ENCODE measurements around the gene ZNF804B. TPM values are rescaled to one million over a fixed set of nuclear protein-coding genes. Genes with fewer than 3 reads are reported as not detected.

ZNF804B gene
- total RNA-seq, 2 experiments from 2014 or later, result not detected

DNA sequence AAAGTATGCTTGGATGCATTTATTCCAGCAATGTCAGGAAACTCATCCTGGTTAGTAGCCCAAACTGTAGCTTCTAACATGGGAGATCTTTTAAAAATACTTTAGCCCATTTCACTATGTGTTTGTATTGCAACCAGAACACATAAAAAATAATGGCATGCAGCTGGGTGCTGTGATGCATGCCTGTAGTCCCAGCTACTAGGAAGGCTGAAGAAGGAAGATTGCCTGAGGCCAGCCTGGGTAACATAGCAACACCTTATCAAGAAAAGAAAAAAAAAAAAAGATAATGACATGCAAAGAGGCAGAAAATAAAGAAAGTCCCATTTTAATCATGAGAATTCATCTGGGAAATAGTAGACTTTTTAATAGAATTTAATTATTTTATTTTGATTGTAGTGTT is 553.1 kb downstream of the ZNF804B start:
- DNase-seq (ENCODE audit: low spot score), result no peak
- Histone ChIP-seq H3K9me3 (ENCODE audit: low read length) (no peaks in the 10 kb centered on the region), H4K20me1 (ENCODE audit: insufficient read depth, low read length) (no peaks in the 10 kb centered on the region), H3K4me1 (ENCODE audit: insufficient read depth, low read length, poor library complexity, severe bottlenecking) (no peaks in the 10 kb centered on the region), H3K4me2 (ENCODE audit: low read length) (no peak overlapping the region), H3K36me3 (ENCODE audit: insufficient read depth, low read length) (no peaks in the 10 kb centered on the region), H3K79me2 (ENCODE audit: insufficient read depth, low read depth, low read length) (no peaks in the 10 kb centered on the region), H3K27ac (ENCODE audit: low read depth, low read length, poor library complexity, severe bottlenecking) (no peak overlapping the region), H3K9me2 (ENCODE audit: insufficient read depth, low read length) (no peaks in the 10 kb centered on the region), H3K4me3 (ENCODE audit: low read depth, low read length, poor library complexity, severe bottlenecking) (no peak overlapping the region), H2AFZ (ENCODE audit: low read length) (no peak overlapping the region)
- ChIA-PET POLR2A (interaction anchor here (0.6 to 0.9 kb wide), 2 partner anchors 20 to 1217 kb away, joined by 3 to 5 read pairs; no protein-coding TSS in a partner anchor), CTCF (ENCODE audit: unreplicated experiment) (no interaction called here)
- no peak for TF ChIP-seq EZH2phosphoT487 (IDR thresholded peaks at IDR 0.05; ENCODE audit: borderline replicate concordance, low read depth, low read length)
- TF ChIP-seq, protein P1, sequence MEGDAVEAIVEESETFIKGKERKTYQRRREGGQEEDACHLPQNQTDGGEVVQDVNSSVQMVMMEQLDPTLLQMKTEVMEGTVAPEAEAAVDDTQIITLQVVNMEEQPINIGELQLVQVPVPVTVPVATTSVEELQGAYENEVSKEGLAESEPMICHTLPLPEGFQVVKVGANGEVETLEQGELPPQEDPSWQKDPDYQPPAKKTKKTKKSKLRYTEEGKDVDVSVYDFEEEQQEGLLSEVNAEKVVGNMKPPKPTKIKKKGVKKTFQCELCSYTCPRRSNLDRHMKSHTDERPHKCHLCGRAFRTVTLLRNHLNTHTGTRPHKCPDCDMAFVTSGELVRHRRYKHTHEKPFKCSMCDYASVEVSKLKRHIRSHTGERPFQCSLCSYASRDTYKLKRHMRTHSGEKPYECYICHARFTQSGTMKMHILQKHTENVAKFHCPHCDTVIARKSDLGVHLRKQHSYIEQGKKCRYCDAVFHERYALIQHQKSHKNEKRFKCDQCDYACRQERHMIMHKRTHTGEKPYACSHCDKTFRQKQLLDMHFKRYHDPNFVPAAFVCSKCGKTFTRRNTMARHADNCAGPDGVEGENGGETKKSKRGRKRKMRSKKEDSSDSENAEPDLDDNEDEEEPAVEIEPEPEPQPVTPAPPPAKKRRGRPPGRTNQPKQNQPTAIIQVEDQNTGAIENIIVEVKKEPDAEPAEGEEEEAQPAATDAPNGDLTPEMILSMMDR (conservative IDR thresholded peaks at IDR 0.05; ENCODE audit: low read length), result no peak
- intact Hi-C loops (cut with micrococcal nuclease; ENCODE audit: unreplicated experiment), result no loop called here
- BruUV-seq (replicated peaks), result no TSS peak

DNA sequence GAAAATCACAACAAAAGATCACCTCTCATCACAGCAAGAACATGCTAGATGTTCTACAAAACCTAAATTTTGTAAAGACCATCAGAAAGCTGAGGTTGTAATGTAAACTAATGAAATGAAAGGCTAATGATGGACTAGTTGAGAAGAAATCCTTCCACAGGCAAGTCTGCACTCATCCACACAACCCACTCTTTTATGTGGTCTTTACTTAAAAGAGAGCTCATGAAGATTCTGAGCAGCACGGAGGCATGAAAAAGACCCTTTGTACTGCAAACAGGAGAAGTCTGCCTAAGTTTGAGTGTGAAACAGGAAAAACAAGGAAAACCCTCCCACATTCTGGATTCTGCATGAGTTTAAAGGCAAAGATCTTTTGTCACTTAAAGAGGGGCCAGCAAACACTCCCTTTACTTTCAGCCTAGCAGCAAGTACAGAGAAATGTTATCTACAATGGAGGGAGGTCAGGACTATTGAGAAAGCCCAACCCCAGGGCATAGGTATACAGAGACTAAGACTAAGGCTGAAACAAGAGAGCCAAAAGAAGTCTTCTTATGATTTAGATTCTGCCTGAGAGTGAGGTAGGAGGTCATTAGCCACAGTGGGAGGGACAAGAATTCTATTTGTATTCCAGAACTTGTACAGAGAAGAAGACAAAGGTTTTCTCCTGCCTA is 557.2 kb downstream of the ZNF804B start:
- Histone ChIP-seq H3K4me1 (ENCODE audit: insufficient read depth, low read length, poor library complexity, severe bottlenecking) (no peaks in the 10 kb centered on the region), H4K20me1 (ENCODE audit: insufficient read depth, low read length) (no peaks in the 10 kb centered on the region), H2AFZ (ENCODE audit: low read length) (no peak overlapping the region), H3K79me2 (ENCODE audit: insufficient read depth, low read depth, low read length) (no peaks in the 10 kb centered on the region), H3K4me3 (ENCODE audit: low read depth, low read length, poor library complexity, severe bottlenecking) (no peak overlapping the region), H3K9me3 (ENCODE audit: low read length) (no peaks in the 10 kb centered on the region), H3K36me3 (ENCODE audit: insufficient read depth, low read length) (no peaks in the 10 kb centered on the region), H3K27ac (ENCODE audit: low read depth, low read length, poor library complexity, severe bottlenecking) (no peak overlapping the region), H3K4me2 (ENCODE audit: low read length) (no peak overlapping the region), H3K9me2 (ENCODE audit: insufficient read depth, low read length) (no peaks in the 10 kb centered on the region)
- intact Hi-C loops (cut with micrococcal nuclease; ENCODE audit: unreplicated experiment), result no loop called here
- TF ChIP-seq, protein P1 (conservative IDR thresholded peaks at IDR 0.05; ENCODE audit: low read length), result no peak
- no peak for TF ChIP-seq EZH2phosphoT487 (IDR thresholded peaks at IDR 0.05; ENCODE audit: borderline replicate concordance, low read depth, low read length)
- ChIA-PET POLR2A (no interaction called here), CTCF (ENCODE audit: unreplicated experiment) (no interaction called here)
- no peak for DNase-seq (ENCODE audit: low spot score)
- BruUV-seq (replicated peaks), result no TSS peak

DNA sequence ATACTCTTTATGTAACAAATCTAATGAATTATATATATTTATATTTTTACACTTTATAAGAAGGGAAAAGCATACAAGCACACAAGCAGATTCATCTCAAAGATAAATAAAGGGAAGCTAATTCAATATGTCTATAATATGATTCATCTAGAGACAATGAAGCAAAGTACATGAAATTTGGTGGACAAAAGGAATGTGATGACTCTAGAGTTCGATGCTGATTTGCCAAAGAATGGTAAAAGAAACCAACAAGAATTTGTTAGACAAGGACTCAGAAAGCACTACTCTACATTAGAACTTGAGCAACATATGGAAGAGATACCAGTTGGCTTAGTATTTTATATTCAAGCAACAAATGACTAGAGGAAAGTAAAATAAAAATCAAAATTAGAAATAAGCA is 572.5 kb downstream of the ZNF804B start:
- H3K4me3 ChIP-seq (ENCODE audit: low read depth, low read length, poor library complexity, severe bottlenecking), result no peak overlapping the region
- no peak for DNase-seq (ENCODE audit: low spot score)
- H2AFZ ChIP-seq (ENCODE audit: low read length), result no peak overlapping the region
- ChIA-PET CTCF (ENCODE audit: unreplicated experiment) (no interaction called here), POLR2A (no interaction called here)
- H3K27ac ChIP-seq (ENCODE audit: low read depth, low read length, poor library complexity, severe bottlenecking), result no peak overlapping the region
- H3K4me1 ChIP-seq (ENCODE audit: insufficient read depth, low read length, poor library complexity, severe bottlenecking), result no peaks in the 10 kb centered on the region
- no peaks in the 10 kb centered on the region for H3K36me3 ChIP-seq (ENCODE audit: insufficient read depth, low read length)
- no peaks in the 10 kb centered on the region for H4K20me1 ChIP-seq (ENCODE audit: insufficient read depth, low read length)
- no peaks in the 10 kb centered on the region for H3K9me3 ChIP-seq (ENCODE audit: low read length)
- H3K4me2 ChIP-seq (ENCODE audit: low read length), result no peak overlapping the region
- no peak for TF ChIP-seq EZH2phosphoT487 (IDR thresholded peaks at IDR 0.05; ENCODE audit: borderline replicate concordance, low read depth, low read length)
- TF ChIP-seq, protein P1 (conservative IDR thresholded peaks at IDR 0.05; ENCODE audit: low read length), result no peak
- no peaks in the 10 kb centered on the region for H3K79me2 ChIP-seq (ENCODE audit: insufficient read depth, low read depth, low read length)
- H3K9me2 ChIP-seq (ENCODE audit: insufficient read depth, low read length), result no peaks in the 10 kb centered on the region
- BruUV-seq (replicated peaks), result no TSS peak
- intact Hi-C loops (cut with micrococcal nuclease; ENCODE audit: unreplicated experiment), result no loop called here

Data from OCI-LY7 (cell line).